Activated naive CD8-positive, alpha-beta T cell treated with anti-CD3 and anti-CD28 coated beads, Interleukin-2, amount 50 U/mL, for 16 hours (primary cell): ENCODE results near the gene PLEKHM3.
"Not testable (repeated sequence)": the region's sequence is repeated elsewhere in the genome, so short reads cannot be mapped to it uniquely, and the experiment has no call there.

ENCODE experiments used
- DNase-seq: peaks from one replicate; pipeline ENCODE4 v3.0.0-alpha.2; 2020; ENCODE audit warnings: low read depth, low spot score

Gene PLEKHM3

GRCh38 chr2:208037564-208038487, 12.5 kb upstream of the PLEKHM3 start:
- DNase-seq = no peak

GRCh38 chr2:208036357-208036756, 11.0 kb upstream of the PLEKHM3 start:
- no peak for DNase-seq

GRCh38 chr2:208034503-208035140, 9.3 kb upstream of the PLEKHM3 start:
- no peak for DNase-seq

GRCh38 chr2:208033701-208034502, 8.6 kb upstream of the PLEKHM3 start:
- no peak for DNase-seq

GRCh38 chr2:208031608-208032019, 6.3 kb upstream of the PLEKHM3 start:
- DNase-seq = no peak

- peak; percentile 2 for DNase-seq
Observed at GRCh38 chr2:208025814-208026184, 472 bp upstream of the PLEKHM3 start.

GRCh38 chr2:208024091-208024490, 1.2 kb downstream of the PLEKHM3 start:
- no peak for DNase-seq

- no peak for DNase-seq
Observed at GRCh38 chr2:208020253-208020652, 5.1 kb downstream of the PLEKHM3 start.

- DNase-seq = not testable (repeated sequence)
Observed at GRCh38 chr2:208018124-208018712, 7.1 kb downstream of the PLEKHM3 start.

- DNase-seq = no peak
Observed at GRCh38 chr2:208017721-208018120, 7.6 kb downstream of the PLEKHM3 start.

- no peak for DNase-seq
Observed at GRCh38 chr2:208015475-208015874, 9.9 kb downstream of the PLEKHM3 start.

GRCh38 chr2:208013285-208014178, 11.8 kb downstream of the PLEKHM3 start:
- DNase-seq = no peak

GRCh38 chr2:208012449-208012848, 12.9 kb downstream of the PLEKHM3 start:
- no peak for DNase-seq

- no peak for DNase-seq
Observed at GRCh38 chr2:208010506-208010905, 14.8 kb downstream of the PLEKHM3 start.

- no peak for DNase-seq
Observed at GRCh38 chr2:208006833-208007232, 18.5 kb downstream of the PLEKHM3 start.

- no peak for DNase-seq
Observed at GRCh38 chr2:208006337-208006736, 19.0 kb downstream of the PLEKHM3 start.

- DNase-seq = no peak
Observed at GRCh38 chr2:208001924-208002323, 23.4 kb downstream of the PLEKHM3 start.

- DNase-seq = no peak
Observed at GRCh38 chr2:208000701-208001395, 24.5 kb downstream of the PLEKHM3 start.

- DNase-seq = no peak
Observed at GRCh38 chr2:207996848-207997247, 28.5 kb downstream of the PLEKHM3 start.

GRCh38 chr2:207995887-207996286, 29.4 kb downstream of the PLEKHM3 start:
- DNase-seq = no peak
